T-helper 1 cell (primary cell): ENCODE measurements around the gene NPDC1.

Experiments
- DNase-seq, 5 donors: peaks; one replicate each; pipeline ENCODE4 v3.0.0-alpha.2; 2012 to 2020
- total RNA-seq, 4 donors: gene quantifications; one replicate each; lab custom pipeline; 2026; lab: John Stamatoyannopoulos, UW

Gene NPDC1
- 8.7 to 37.0 (median 14.6) reads per million in 4 donors for total RNA-seq

- DNase-seq = peak; percentile 57 to 78 (median 70)
Measured at GRCh38 chr9:137046088-137046787, at the start of gene NPDC1. NPDC1 (minus strand) TSS chr9:137046177; CDS start chr9:137045989, 188 bp downstream.

GRCh38 chr9:137089232-137089947 lies 43.4 kb upstream of the NPDC1 start:
- DNase-seq = no peak

- DNase-seq = no peak
Measured at GRCh38 chr9:137088121-137088520, 42.1 kb upstream of the NPDC1 start.

- DNase-seq = no peak
Measured at GRCh38 chr9:137087409-137087925, 41.5 kb upstream of the NPDC1 start.

- DNase-seq = peak; percentile 99 to 100 (median 100)
Measured at GRCh38 chr9:137086531-137087408, 40.8 kb upstream of the NPDC1 start, which contains the start of gene MAN1B1. MAN1B1 (plus strand) TSS chr9:137086985; CDS start chr9:137087000, 15 bp downstream.

- peak in 1 of 5 donors; percentile 37 for DNase-seq
Measured at GRCh38 chr9:137085920-137086530, 40.0 kb upstream of the NPDC1 start.

GRCh38 chr9:137084526-137084925 lies 38.5 kb upstream of the NPDC1 start:
- no peak for DNase-seq

- no peak for DNase-seq
Measured at GRCh38 chr9:137083394-137084004, 37.5 kb upstream of the NPDC1 start.

- no peak for DNase-seq
Measured at GRCh38 chr9:137082925-137083290, 36.9 kb upstream of the NPDC1 start.

- no peak for DNase-seq
Measured at GRCh38 chr9:137082222-137082924, 36.4 kb upstream of the NPDC1 start.

- DNase-seq = no peak
Measured at GRCh38 chr9:137080260-137081122, 34.5 kb upstream of the NPDC1 start.

GRCh38 chr9:137079401-137079787 lies 33.4 kb upstream of the NPDC1 start:
- no peak for DNase-seq

- no peak for DNase-seq
Measured at GRCh38 chr9:137078701-137079400, 32.9 kb upstream of the NPDC1 start.

GRCh38 chr9:137077758-137078693 lies 32.0 kb upstream of the NPDC1 start:
- DNase-seq = peak in 1 of 5 donors; percentile 60

GRCh38 chr9:137077010-137077747 lies 31.2 kb upstream of the NPDC1 start, which contains the start of gene UAP1L1:
UAP1L1 (plus strand) TSS chr9:137077517; CDS start chr9:137077533, 16 bp downstream.
- DNase-seq = peak in 4 of 5 donors; percentile 48 to 68 (median 54)

- no peak for DNase-seq
Measured at GRCh38 chr9:137076636-137077009, 30.6 kb upstream of the NPDC1 start.

GRCh38 chr9:137075275-137075775 lies 29.3 kb upstream of the NPDC1 start:
- no peak for DNase-seq
